AG09309 (cell line): ENCODE results near the gene CINP.

Experiments used
- DNase-seq: peaks from one replicate; pipeline ENCODE4 v3.0.0-alpha.2; 2010; ENCODE audit warnings: low read depth
- H3K4me3 ChIP-seq: 2 replicates; pipeline ENCODE4 v1.5.1; 2011; ENCODE audit warnings: mild to moderate bottlenecking, low read depth, low read length, moderate library complexity; ENCODE audit not compliant: control insufficient read depth
- TF ChIP-seq, protein P1 (sequence below): IDR thresholded peaks from 2 replicates; pipeline ENCODE4 v1.5.1; 2011; ENCODE audit warnings: mild to moderate bottlenecking, low read depth, low read length, inconsistent platforms; ENCODE audit not compliant: insufficient read depth, control insufficient read depth; ENCODE audit errors: missing control alignments

CINP gene

DNA sequence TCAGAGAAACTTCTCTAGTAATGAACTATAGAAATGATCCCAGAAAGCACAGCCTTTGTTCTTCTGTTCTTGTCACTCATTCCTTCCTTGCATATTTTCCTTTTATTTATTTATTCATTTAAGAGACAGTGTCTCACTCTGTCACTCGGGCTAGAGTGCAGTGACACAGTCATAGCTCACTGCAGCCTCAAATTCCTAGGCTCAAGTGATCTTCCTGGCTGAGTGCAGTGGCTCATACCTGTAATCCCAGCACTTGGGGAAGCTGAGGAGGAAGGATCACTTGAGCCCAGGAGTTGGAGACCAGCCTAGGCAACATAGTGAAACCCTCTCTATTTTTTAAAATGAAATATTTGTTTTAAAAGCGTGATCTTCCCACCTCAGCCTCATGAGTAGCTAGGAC is 11.6 kb upstream of the CINP start:
- DNase-seq, result no peak
- H3K4me3 ChIP-seq, result no peak overlapping the region
- TF ChIP-seq, protein P1, sequence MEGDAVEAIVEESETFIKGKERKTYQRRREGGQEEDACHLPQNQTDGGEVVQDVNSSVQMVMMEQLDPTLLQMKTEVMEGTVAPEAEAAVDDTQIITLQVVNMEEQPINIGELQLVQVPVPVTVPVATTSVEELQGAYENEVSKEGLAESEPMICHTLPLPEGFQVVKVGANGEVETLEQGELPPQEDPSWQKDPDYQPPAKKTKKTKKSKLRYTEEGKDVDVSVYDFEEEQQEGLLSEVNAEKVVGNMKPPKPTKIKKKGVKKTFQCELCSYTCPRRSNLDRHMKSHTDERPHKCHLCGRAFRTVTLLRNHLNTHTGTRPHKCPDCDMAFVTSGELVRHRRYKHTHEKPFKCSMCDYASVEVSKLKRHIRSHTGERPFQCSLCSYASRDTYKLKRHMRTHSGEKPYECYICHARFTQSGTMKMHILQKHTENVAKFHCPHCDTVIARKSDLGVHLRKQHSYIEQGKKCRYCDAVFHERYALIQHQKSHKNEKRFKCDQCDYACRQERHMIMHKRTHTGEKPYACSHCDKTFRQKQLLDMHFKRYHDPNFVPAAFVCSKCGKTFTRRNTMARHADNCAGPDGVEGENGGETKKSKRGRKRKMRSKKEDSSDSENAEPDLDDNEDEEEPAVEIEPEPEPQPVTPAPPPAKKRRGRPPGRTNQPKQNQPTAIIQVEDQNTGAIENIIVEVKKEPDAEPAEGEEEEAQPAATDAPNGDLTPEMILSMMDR, result no peak

DNA sequence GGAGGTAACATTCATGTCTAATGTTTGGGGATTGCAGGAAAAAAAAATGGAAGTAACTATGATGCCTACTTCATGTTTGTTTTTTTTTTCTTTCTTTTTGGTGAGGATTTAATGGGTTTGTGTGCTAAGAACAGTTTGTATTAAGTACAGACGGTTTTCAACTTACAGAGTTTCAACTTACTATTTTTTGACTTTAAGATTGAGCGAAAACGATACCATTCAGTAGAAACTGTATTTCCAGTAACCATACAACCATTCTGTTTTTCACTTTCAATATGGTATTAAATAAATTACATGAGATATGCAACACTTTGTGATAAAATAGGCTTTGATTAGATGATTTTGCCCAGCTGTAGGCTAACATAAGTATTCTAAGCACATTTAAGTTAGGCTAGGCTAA is 10.4 kb upstream of the CINP start:
- DNase-seq, result no peak
- H3K4me3 ChIP-seq, result no peak overlapping the region
- TF ChIP-seq, protein P1, result no peak

DNA sequence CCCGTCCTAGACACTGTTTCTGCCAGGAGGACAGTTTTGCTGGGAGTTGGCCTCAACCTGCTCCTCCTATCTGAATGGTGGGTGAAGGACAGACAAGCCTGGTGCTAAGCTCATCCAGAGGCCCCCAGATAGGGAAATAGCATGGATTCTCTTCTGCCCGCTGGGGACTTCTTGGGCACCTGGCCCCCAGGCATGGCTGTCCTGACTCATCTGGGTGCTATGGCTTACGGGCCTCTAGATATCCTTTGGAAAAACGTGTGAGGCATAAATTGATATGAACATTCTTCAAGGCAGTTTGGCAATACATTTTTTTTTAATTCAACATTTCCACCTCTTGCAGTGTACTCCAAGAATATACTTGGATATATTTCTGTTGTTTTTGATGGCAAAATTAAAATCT is 8.7 kb upstream of the CINP start:
- no peak overlapping the region for H3K4me3 ChIP-seq
- TF ChIP-seq, protein P1, result no peak
- DNase-seq, result no peak

DNA sequence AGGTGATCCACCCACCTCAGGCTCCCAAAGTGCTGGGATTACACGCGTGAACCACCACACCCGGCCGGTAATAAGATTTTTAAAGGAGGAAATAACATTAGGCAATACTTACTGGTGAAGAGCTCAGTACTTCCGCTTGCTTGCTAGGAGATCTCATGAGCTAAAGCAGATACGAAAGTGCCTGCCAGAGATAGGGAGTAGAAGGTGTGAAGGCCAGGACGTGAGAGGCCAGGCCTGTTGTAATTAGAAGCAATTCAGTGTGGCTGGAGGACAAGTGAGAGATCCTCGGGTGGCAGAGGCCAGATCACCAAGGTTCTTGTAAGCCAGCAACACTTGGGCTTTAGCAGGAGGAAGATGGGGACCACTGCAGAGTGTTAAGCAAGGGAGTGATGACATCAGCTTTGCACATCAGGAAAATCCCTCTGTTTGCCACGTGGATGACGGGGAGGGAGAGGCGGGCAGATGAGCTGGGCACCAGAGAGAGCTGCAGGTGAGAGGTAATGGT is 7.7 kb upstream of the CINP start:
- DNase-seq, result no peak
- no peak overlapping the region for H3K4me3 ChIP-seq
- TF ChIP-seq, protein P1, result no peak

DNA sequence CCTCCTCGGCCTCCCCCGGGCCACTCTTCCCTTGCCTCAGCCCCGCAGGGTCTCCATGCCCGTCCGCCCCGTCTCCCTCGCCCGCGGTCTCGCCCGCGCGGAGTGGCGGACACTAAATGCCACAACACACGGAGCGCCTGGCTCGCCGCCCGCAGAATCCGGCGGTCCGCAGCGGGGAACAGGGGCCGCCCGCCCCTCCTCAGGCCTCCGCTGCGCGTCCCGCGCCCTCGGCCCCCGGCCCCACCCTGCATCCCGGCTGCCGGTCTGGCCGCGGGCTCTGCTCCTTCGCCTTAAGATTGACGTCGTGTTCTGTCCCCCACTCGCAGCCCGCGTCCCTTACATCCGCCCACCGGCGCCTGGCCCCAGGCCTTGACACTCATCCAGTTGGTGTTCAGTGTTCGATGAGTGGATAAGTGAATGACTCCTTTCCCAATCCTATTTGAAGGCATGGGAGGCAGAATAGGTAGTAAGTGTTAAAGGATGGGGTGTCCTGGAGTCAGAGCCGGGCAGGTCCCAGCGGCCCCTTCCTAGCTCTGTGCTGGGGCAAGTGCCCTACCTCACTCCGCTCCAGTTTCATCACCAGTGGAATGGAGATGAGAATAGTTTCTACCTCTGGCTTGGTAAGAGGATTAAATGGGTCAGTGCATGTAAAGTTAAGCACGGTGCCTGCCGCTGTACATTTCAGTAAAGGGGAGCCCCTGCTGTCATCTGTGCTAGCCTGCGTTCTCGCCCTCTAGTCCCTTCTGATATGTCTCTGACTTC is 673 bp upstream of the CINP start:
- peak overlapping the region; percentile 91 for H3K4me3 ChIP-seq
- no peak for DNase-seq
- TF ChIP-seq, protein P1, result no peak

DNA sequence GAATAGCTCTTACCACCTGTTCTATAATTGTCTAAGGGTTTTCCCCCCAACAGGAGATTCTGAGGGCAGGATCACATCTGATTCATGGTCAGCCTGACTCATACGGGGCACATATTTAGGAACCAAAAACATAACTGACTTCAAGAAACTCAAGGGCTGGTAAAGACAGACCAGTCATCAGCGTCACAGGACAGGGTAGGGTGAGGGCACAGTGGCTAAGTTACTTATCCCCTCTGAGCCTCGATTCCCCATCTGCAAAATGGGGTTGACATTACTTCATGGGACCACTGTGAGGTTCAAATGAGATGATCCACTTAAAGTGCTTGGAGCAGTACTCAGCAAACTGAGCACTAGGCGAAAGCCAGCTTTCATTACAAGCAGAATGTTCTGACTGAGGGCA is 606 bp downstream of the CINP start:
- TF ChIP-seq, protein P1, result no peak
- no peak for DNase-seq
- peak overlapping the region; percentile 91 for H3K4me3 ChIP-seq
